ENCODE data around the gene PAN3.

The PAN3 gene

GRCh38 chr13:28336193-28336657, 197.9 kb downstream of the PAN3 start:
- DNase-seq (ENCODE audit: low read depth in 1 of 2, low spot score in 1 of 2) = no peak

- no peak for DNase-seq (ENCODE audit: low read depth in 1 of 2, low spot score in 1 of 2)
Observed at GRCh38 chr13:28337166-28338005, 199.0 kb downstream of the PAN3 start.

GRCh38 chr13:28338006-28338574, 199.7 kb downstream of the PAN3 start:
- no peak for DNase-seq (ENCODE audit: low read depth in 1 of 2, low spot score in 1 of 2)

GRCh38 chr13:28338742-28339141, 200.4 kb downstream of the PAN3 start:
- DNase-seq (ENCODE audit: low read depth in 1 of 2, low spot score in 1 of 2) = no peak

- DNase-seq (ENCODE audit: low read depth in 1 of 2, low spot score in 1 of 2) = no peak
Observed at GRCh38 chr13:28339419-28339818, 201.1 kb downstream of the PAN3 start.

- no peak for DNase-seq (ENCODE audit: low read depth in 1 of 2, low spot score in 1 of 2)
Observed at GRCh38 chr13:28340272-28340793, 202.0 kb downstream of the PAN3 start.

GRCh38 chr13:28342251-28342650, 203.9 kb downstream of the PAN3 start:
- DNase-seq (ENCODE audit: low read depth in 1 of 2, low spot score in 1 of 2) = no peak

- no peak for DNase-seq (ENCODE audit: low read depth in 1 of 2, low spot score in 1 of 2)
Observed at GRCh38 chr13:28344163-28344562, 205.8 kb downstream of the PAN3 start.

All from stimulated activated CD4-positive, alpha-beta T cell treated with anti-CD3 and anti-CD28 coated beads, Interleukin-15, amount 100 ng/mL, for 1 hour (primary cell).